Measurements from ENCODE around the gene PRDM16.

The PRDM16 gene

GRCh38 chr1:3390291-3390690 is 321.3 kb downstream of the PRDM16 start:
- DNase-seq, result no peak

- no peak for DNase-seq
Observed at GRCh38 chr1:3391711-3392110, 322.7 kb downstream of the PRDM16 start.

- no peak for DNase-seq
Observed at GRCh38 chr1:3393024-3393986, 324.3 kb downstream of the PRDM16 start.

- DNase-seq, result no peak
Observed at GRCh38 chr1:3393987-3394920, 325.3 kb downstream of the PRDM16 start.

GRCh38 chr1:3396411-3396810 is 327.4 kb downstream of the PRDM16 start:
- no peak for DNase-seq

- no peak for DNase-seq
Observed at GRCh38 chr1:3397311-3397710, 328.3 kb downstream of the PRDM16 start.

GRCh38 chr1:3398396-3399140 is 329.6 kb downstream of the PRDM16 start:
- DNase-seq, result no peak

GRCh38 chr1:3399732-3400131 is 330.7 kb downstream of the PRDM16 start:
- DNase-seq, result no peak

GRCh38 chr1:3401585-3402257 is 332.7 kb downstream of the PRDM16 start:
- no peak for DNase-seq

GRCh38 chr1:3402258-3403010 is 333.4 kb downstream of the PRDM16 start:
- no peak for DNase-seq

GRCh38 chr1:3403011-3403345 is 334.0 kb downstream of the PRDM16 start:
- DNase-seq, result no peak

GRCh38 chr1:3403388-3404231 is 334.6 kb downstream of the PRDM16 start:
- no peak for DNase-seq

GRCh38 chr1:3404301-3404700 is 335.3 kb downstream of the PRDM16 start:
- DNase-seq, result no peak

- DNase-seq, result no peak
Observed at GRCh38 chr1:3404801-3405200, 335.8 kb downstream of the PRDM16 start.

- no peak for DNase-seq
Observed at GRCh38 chr1:3405491-3405890, 336.5 kb downstream of the PRDM16 start.

- no peak for DNase-seq
Observed at GRCh38 chr1:3405974-3406867, 337.2 kb downstream of the PRDM16 start.

- DNase-seq, result no peak
Observed at GRCh38 chr1:3407021-3407420, 338.0 kb downstream of the PRDM16 start.

GRCh38 chr1:3408751-3409266 is 339.8 kb downstream of the PRDM16 start:
- DNase-seq, result no peak
